ENCODE data around the gene HSPA12A.

DNA sequence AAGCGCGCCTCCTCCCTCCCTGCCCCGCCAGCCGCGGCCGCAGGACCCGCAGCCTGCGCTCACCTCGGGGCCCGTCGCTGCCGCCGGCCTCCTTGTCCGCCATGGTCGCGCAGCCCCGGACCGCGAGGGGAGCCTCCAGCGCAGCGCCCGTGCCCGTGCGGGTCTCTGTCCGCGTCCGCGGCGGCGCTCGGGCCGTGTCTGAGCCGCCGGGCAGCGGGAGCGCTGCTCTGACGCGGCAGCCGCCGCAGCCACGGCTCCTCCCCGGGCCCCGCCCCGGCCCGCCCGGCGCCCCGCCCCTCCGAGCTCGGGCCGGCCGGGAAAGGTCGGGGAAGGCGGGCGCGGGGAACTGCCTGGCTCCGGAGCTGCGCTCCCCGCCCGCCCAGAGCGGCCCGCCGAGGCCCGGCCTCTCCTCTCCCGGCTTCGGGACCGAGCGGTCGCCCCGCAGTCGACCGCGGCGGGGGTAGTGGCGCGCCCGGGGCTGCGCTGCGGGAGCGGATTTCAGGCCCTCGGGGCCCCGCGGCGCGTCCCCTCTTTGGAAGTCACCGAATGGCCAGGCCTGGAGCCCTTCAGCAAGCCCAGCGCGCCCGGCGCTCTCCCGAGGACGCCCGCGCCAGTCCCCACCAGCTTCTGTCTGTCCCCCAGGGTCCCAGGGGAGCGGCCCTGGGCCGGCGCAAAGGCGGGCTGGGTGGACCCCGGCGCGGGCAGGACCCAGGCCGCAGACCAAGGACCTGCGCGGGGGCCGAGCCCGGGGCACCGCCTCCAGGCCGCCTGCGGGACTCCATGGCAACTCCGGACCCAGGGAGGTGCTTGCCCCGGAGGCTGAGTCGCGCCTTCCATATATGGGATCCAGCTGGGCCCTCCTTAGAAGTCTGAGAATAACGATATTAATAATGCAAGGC, at the start of gene HSPA12A:
- no peak for TF ChIP-seq EZH2 (IDR thresholded peaks at IDR 0.05; ENCODE audit: insufficient read depth, low read length)
- TF ChIP-seq, protein P1, sequence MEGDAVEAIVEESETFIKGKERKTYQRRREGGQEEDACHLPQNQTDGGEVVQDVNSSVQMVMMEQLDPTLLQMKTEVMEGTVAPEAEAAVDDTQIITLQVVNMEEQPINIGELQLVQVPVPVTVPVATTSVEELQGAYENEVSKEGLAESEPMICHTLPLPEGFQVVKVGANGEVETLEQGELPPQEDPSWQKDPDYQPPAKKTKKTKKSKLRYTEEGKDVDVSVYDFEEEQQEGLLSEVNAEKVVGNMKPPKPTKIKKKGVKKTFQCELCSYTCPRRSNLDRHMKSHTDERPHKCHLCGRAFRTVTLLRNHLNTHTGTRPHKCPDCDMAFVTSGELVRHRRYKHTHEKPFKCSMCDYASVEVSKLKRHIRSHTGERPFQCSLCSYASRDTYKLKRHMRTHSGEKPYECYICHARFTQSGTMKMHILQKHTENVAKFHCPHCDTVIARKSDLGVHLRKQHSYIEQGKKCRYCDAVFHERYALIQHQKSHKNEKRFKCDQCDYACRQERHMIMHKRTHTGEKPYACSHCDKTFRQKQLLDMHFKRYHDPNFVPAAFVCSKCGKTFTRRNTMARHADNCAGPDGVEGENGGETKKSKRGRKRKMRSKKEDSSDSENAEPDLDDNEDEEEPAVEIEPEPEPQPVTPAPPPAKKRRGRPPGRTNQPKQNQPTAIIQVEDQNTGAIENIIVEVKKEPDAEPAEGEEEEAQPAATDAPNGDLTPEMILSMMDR (IDR thresholded peaks at IDR 0.05; ENCODE audit: insufficient read depth, low read depth, low read length): no peak
